GM19467 (cell line): ENCODE data around the gene JKAMP.

Experiments used
- ATAC-seq: cut with Tn5 transposase; IDR thresholded peaks from one replicate; pipeline ENCODE4 v1.9.1; 2021; ENCODE audit warnings: mild to moderate bottlenecking, moderate library complexity; ENCODE audit not compliant: unreplicated experiment

JKAMP gene

DNA sequence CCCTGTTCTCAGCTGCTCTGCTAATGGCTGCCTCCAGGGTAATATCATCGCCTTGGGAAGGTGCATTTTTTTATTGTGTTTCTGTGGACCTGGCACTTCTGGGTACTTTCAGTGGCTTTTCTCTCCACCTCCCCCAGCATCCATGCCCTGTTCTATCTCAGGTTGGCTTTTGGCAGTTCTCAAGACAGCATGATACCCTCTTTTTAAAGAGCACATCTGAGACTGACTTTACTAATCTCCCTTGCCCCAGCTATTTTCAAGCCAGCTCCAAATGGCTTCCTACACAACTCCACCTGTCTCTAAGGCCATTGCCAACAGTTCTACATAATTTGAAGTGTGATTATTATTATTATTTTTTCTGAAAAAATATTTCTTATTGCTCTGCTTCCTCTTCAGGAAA, 53.2 kb downstream of the JKAMP start:
- no peak for ATAC-seq

DNA sequence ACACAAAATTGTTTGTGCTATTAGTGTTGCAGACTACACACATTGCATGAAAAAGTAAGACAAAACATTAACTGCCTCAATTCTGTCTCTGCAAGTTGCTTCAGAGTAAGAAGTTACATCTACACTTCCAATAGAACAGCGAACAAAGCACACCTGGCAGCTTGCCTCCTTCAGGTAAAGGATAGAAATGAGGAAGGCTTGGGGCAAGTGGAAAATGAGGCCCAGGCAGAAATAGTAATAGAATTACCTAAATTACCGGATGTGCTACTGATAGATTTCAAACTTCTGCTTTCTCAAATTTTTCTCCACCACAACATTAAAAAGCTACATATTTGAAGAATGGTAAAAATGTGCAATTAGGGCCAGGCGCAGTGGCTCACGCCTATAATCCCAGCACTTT, 54.6 kb downstream of the JKAMP start:
- ATAC-seq, result no peak

DNA sequence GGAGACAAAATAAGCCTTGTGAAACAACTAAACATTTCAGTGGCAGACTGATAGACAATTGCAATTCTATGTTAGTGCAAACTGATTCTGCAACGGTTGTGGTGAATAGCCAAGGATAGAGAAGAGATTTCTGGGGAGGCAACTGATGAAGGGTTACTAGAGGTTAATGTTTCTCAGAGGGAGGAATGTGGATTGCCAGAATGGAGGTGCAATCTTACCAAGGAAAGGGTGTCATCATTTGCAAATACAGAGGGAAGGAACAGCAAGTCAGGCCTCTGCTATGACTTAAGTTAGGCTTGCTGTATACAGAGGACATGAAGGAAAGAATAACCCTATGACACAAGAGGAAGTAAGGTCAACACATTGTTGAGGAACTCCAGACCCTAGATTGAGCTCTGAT, 56.5 kb downstream of the JKAMP start:
- ATAC-seq, result no peak

DNA sequence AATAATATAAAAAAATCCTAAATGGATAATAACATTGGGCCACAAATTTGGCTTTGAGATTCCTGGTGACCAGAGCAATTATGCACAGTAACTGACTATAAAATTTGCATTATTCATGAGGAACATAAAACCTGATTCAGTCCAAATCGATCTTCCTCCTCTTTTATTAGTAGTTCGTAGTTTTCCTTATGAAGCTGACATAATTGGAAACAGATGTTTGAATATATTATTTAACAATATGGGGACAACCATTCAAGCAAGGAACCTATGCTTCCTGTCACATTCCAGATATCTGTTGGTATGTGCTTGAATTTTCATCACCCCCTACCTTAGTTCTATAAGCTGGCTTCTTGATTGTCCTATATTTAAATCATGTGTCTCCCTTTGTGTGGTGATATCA, 57.4 kb downstream of the JKAMP start:
- ATAC-seq, result no peak

DNA sequence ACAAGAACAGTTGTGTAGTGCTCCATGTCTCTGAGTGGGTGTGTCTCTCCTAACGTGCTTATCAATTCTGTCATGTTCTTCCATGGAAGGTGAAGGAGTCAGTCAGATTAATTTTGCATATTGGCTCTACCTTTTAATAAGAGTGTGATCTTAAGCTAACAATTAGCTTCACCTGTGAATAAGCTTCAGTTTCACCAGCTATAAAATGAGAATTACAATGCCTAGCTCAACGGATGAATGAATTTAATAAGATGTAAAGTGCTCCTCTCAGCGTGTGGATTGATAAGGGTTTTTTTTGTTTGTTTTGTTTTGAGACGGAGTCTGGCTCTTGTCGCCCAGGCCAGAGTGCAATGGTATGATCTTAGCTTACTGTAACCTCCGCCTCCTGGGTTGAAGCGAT, 59.6 kb downstream of the JKAMP start:
- no peak for ATAC-seq

DNA sequence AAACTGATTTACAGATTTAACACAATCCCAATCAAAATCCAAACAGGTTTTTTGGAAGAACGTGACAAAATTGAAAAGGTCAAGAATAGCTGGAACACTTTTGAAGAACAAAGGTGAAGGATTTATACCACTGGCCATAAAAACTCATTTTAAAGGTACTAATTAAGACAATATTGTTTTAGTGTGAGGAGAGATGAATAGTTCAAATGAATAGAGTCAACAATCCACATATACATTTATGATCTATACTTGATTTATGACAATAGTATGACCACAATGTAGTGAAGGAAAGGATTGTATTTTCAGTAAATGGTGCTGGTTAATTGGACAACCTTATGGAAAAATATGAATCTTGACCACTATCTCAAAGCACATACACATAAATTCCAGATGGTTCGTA, 63.0 kb downstream of the JKAMP start:
- no peak for ATAC-seq
